ENCODE data around the gene TEX11.
"Not testable (repeated sequence)": the region's sequence is repeated elsewhere in the genome, so short reads cannot be mapped to it uniquely, and the experiment has no call there.

The TEX11 gene

DNA sequence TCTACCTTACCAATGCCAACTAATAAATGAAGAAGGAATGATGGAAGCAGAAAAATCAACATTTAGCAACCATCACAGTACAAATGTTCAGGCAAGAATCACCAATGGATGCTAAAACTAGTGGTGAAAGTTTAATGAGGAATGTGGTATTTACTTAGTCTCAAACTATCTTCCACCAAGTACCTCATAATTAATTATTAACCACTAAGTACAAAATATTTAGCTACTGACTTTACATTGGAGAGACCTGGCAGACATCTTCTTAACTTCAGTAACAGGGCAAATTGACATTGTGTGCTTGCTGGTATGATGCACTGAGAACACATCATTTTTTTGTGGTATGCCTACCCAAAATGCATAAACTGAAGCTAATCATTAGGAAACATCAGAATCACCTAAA, 381.5 kb downstream of the TEX11 start:
- no peaks in the 10 kb centered on the region for H3K4me1 ChIP-seq (ENCODE audit: low read depth, poor library complexity, severe bottlenecking)
- TF ChIP-seq, protein P1, sequence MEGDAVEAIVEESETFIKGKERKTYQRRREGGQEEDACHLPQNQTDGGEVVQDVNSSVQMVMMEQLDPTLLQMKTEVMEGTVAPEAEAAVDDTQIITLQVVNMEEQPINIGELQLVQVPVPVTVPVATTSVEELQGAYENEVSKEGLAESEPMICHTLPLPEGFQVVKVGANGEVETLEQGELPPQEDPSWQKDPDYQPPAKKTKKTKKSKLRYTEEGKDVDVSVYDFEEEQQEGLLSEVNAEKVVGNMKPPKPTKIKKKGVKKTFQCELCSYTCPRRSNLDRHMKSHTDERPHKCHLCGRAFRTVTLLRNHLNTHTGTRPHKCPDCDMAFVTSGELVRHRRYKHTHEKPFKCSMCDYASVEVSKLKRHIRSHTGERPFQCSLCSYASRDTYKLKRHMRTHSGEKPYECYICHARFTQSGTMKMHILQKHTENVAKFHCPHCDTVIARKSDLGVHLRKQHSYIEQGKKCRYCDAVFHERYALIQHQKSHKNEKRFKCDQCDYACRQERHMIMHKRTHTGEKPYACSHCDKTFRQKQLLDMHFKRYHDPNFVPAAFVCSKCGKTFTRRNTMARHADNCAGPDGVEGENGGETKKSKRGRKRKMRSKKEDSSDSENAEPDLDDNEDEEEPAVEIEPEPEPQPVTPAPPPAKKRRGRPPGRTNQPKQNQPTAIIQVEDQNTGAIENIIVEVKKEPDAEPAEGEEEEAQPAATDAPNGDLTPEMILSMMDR (conservative IDR thresholded peaks at IDR 0.05; ENCODE audit: low read depth, low read length), result no peak
- no peak overlapping the region for H3K27ac ChIP-seq
- no peak overlapping the region for H3K4me2 ChIP-seq
- H3K27me3 ChIP-seq (ENCODE audit: insufficient read depth, low read depth), result no peaks in the 10 kb centered on the region
- H3K36me3 ChIP-seq (ENCODE audit: insufficient read depth), result no peaks in the 10 kb centered on the region
- no peaks in the 10 kb centered on the region for H4K20me1 ChIP-seq (ENCODE audit: insufficient read depth)
- no peak overlapping the region for H2AFZ ChIP-seq (ENCODE audit: low read depth)
- no peak overlapping the region for H3K4me3 ChIP-seq (IDR thresholded peaks at IDR 0.05; ENCODE audit: insufficient read depth, low read depth, low read length)
- H3K79me2 ChIP-seq (ENCODE audit: insufficient read depth, low read depth), result no peaks in the 10 kb centered on the region
- no peak overlapping the region for H3K9ac ChIP-seq

DNA sequence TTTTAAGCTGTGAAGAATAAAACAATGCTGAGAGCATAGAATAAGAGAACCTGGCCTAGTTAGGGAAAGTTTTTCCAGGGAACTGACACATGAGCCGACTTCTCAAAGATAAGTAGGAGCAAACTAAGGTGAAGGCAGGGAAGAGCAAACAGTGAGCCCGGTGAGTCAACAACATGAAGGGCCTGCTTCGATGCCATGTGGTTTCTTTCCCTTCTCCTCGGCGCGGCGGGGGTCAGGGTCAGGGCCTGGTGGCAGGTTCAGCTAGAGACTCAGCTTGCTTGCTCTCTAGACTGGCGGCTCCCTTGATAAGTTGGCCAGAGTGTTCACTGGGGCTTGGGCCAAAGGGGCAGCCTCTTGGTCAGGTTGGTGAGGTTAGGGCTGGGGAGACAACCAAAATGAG, 382.8 kb downstream of the TEX11 start:
- Histone ChIP-seq H3K4me1 (ENCODE audit: low read depth, poor library complexity, severe bottlenecking) (no peaks in the 10 kb centered on the region), H2AFZ (ENCODE audit: low read depth) (no peak overlapping the region), H3K36me3 (ENCODE audit: insufficient read depth) (no peaks in the 10 kb centered on the region), H3K4me2 (no peak overlapping the region), H3K4me3 (IDR thresholded peaks at IDR 0.05; ENCODE audit: insufficient read depth, low read depth, low read length) (no peak overlapping the region), H3K27ac (no peak overlapping the region), H3K79me2 (ENCODE audit: insufficient read depth, low read depth) (no peaks in the 10 kb centered on the region), H3K27me3 (ENCODE audit: insufficient read depth, low read depth) (no peaks in the 10 kb centered on the region), H4K20me1 (ENCODE audit: insufficient read depth) (no peaks in the 10 kb centered on the region), H3K9ac (no peak overlapping the region)
- TF ChIP-seq, protein P1 (conservative IDR thresholded peaks at IDR 0.05; ENCODE audit: low read depth, low read length), result no peak

DNA sequence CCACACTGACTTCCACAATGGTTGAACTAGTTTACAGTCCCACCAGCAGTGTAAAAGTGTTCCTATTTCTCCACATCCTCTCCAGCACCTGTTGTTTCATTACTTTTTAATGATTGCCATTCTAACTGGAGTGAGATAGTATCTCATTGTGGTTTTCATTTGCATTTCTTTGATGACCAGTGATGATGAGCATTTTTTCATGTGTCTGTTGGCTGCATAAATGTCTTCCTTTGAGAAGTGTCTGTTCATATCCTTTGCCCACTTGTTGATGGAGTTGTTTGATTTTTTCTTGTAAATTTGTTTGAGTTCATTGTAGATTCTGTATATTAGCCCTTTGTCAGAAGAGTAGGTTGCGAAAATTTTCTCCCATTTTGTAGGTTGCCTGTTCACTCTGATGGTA, 392.8 kb downstream of the TEX11 start:
- H3K9ac ChIP-seq; H3K27me3 ChIP-seq (ENCODE audit: insufficient read depth, low read depth); H3K36me3 ChIP-seq (ENCODE audit: insufficient read depth); H3K4me3 ChIP-seq (IDR thresholded peaks at IDR 0.05; ENCODE audit: insufficient read depth, low read depth, low read length); H3K4me2 ChIP-seq; H3K27ac ChIP-seq; H2AFZ ChIP-seq (ENCODE audit: low read depth); H3K4me1 ChIP-seq (ENCODE audit: low read depth, poor library complexity, severe bottlenecking); H3K79me2 ChIP-seq (ENCODE audit: insufficient read depth, low read depth); H4K20me1 ChIP-seq (ENCODE audit: insufficient read depth): not testable (repeated sequence)

DNA sequence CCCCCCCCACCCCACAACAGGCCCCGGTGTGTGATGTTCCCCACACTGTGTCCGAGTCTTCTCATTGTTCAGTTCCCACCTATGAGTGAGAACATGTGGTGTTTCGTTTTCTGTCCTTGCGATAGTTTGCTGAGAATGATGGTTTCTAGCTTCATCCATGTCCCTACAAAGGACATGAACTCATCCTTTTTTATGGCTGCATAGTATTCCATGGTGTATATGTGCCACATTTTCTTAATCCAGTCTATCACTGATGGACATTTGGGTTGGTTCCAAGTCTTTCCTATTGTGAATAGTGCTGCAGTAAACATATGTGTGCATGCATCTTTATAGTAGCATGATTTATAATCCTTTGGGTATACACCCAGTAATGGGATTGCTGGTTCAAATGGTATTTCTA, 393.2 kb downstream of the TEX11 start:
- H3K79me2 ChIP-seq (ENCODE audit: insufficient read depth, low read depth); H2AFZ ChIP-seq (ENCODE audit: low read depth); H4K20me1 ChIP-seq (ENCODE audit: insufficient read depth); H3K27me3 ChIP-seq (ENCODE audit: insufficient read depth, low read depth); H3K4me3 ChIP-seq (IDR thresholded peaks at IDR 0.05; ENCODE audit: insufficient read depth, low read depth, low read length); H3K36me3 ChIP-seq (ENCODE audit: insufficient read depth); H3K4me2 ChIP-seq; H3K9ac ChIP-seq; H3K4me1 ChIP-seq (ENCODE audit: low read depth, poor library complexity, severe bottlenecking); H3K27ac ChIP-seq: not testable (repeated sequence)

DNA sequence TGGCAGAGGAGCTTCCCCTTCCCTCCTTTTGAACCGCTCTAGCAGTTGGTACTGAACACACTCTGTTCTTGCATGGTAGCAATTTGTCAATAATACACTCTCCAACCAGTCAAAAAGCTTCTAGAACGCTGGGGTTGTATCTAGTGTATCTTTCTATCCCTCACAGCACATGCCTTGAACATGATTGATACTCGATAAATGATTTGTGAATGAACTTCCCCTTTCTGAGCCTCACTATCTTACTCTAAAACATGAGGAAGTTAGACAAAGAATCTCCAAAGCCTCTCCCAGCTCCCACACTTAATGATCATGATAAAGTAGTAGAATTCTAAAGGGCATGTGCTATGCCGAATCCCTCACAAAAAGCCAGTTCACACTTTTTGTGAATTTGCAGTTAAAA, 399.4 kb downstream of the TEX11 start:
- Histone ChIP-seq H3K9ac (no peak overlapping the region), H2AFZ (ENCODE audit: low read depth) (no peak overlapping the region), H3K4me3 (IDR thresholded peaks at IDR 0.05; ENCODE audit: insufficient read depth, low read depth, low read length) (no peak overlapping the region), H3K27me3 (ENCODE audit: insufficient read depth, low read depth) (no peaks in the 10 kb centered on the region), H3K4me1 (ENCODE audit: low read depth, poor library complexity, severe bottlenecking) (no peaks in the 10 kb centered on the region), H4K20me1 (ENCODE audit: insufficient read depth) (no peaks in the 10 kb centered on the region), H3K27ac (no peak overlapping the region), H3K79me2 (ENCODE audit: insufficient read depth, low read depth) (no peaks in the 10 kb centered on the region), H3K36me3 (ENCODE audit: insufficient read depth) (no peaks in the 10 kb centered on the region), H3K4me2 (no peak overlapping the region)
- TF ChIP-seq, protein P1 (conservative IDR thresholded peaks at IDR 0.05; ENCODE audit: low read depth, low read length), result no peak

All from KMS-11 (cell line).